ENCODE results near the gene LCMT2.
A peak's percentile ranks its signal among the peaks of the same experiment; 100 is the strongest.

Gene LCMT2

GRCh38 chr15:43329960-43330779 lies at the start of gene LCMT2:
Gene LCMT2, minus strand, starts transcription at chr15:43330573. Its CDS starts 84 bp downstream, at chr15:43330489.
- peak; percentile 82 for DNase-seq (ENCODE audit: low read depth)

GRCh38 chr15:43378601-43379000 lies 48.2 kb upstream of the LCMT2 start:
- DNase-seq (ENCODE audit: low read depth), result no peak

- DNase-seq (ENCODE audit: low read depth), result no peak
Observed at GRCh38 chr15:43376017-43376705, 45.8 kb upstream of the LCMT2 start.

GRCh38 chr15:43370975-43371974 lies 40.9 kb upstream of the LCMT2 start, which contains the start of the genes TUBGCP4 and ZSCAN29:
Gene TUBGCP4, plus strand, starts transcription at chr15:43371101. Its CDS starts 254 bp downstream, at chr15:43371355.
Gene ZSCAN29, minus strand, starts transcription at chr15:43371043. Its CDS starts 1,130 bp downstream, at chr15:43369913.
- DNase-seq (ENCODE audit: low read depth), result peak; percentile 74

GRCh38 chr15:43370310-43370974 lies 40.1 kb upstream of the LCMT2 start:
- DNase-seq (ENCODE audit: low read depth), result no peak

- no peak for DNase-seq (ENCODE audit: low read depth)
Observed at GRCh38 chr15:43361313-43361903, 31.0 kb upstream of the LCMT2 start.

GRCh38 chr15:43360821-43361220 lies 30.4 kb upstream of the LCMT2 start:
- no peak for DNase-seq (ENCODE audit: low read depth)

GRCh38 chr15:43352693-43353382 lies 22.5 kb upstream of the LCMT2 start:
- DNase-seq (ENCODE audit: low read depth), result no peak

GRCh38 chr15:43347114-43347513 lies 16.7 kb upstream of the LCMT2 start:
- DNase-seq (ENCODE audit: low read depth), result no peak

- no peak for DNase-seq (ENCODE audit: low read depth)
Observed at GRCh38 chr15:43346305-43346704, 15.9 kb upstream of the LCMT2 start.

- DNase-seq (ENCODE audit: low read depth), result no peak
Observed at GRCh38 chr15:43330780-43331087, 361 bp upstream of the LCMT2 start.

- no peak for DNase-seq (ENCODE audit: low read depth)
Observed at GRCh38 chr15:43329217-43329959, 985 bp downstream of the LCMT2 start.

GRCh38 chr15:43325039-43325684 lies 5.2 kb downstream of the LCMT2 start:
- DNase-seq (ENCODE audit: low read depth), result no peak

- no peak for DNase-seq (ENCODE audit: low read depth)
Observed at GRCh38 chr15:43318990-43319771, 11.2 kb downstream of the LCMT2 start.

- DNase-seq (ENCODE audit: low read depth), result no peak
Observed at GRCh38 chr15:43317566-43318184, 12.7 kb downstream of the LCMT2 start.

- no peak for DNase-seq (ENCODE audit: low read depth)
Observed at GRCh38 chr15:43316971-43317346, 13.4 kb downstream of the LCMT2 start.

- DNase-seq (ENCODE audit: low read depth), result no peak
Observed at GRCh38 chr15:43316016-43316970, 14.1 kb downstream of the LCMT2 start.
